ENCODE results near the gene LEP.
"Not testable (repeated sequence)": the region's sequence is repeated elsewhere in the genome, so short reads cannot be mapped to it uniquely, and the experiment has no call there.

Gene LEP

GRCh38 chr7:128210590-128211570 lies 30.2 kb upstream of the LEP start:
- no peak for DNase-seq (ENCODE audit: low read depth)

- DNase-seq (ENCODE audit: low read depth): no peak
These were observed 29.5 kb upstream of the LEP start for GRCh38 chr7:128211626-128212025.

GRCh38 chr7:128214463-128214862 lies 26.6 kb upstream of the LEP start:
- no peak for DNase-seq (ENCODE audit: low read depth)

GRCh38 chr7:128215281-128215680 lies 25.8 kb upstream of the LEP start:
- peak; percentile 93 for DNase-seq (ENCODE audit: low read depth)

- peak; percentile 89 for DNase-seq (ENCODE audit: low read depth)
These were observed 25.3 kb upstream of the LEP start for GRCh38 chr7:128215739-128216138.

GRCh38 chr7:128217030-128217805 lies 23.9 kb upstream of the LEP start:
- DNase-seq (ENCODE audit: low read depth): peak; percentile 89

- DNase-seq (ENCODE audit: low read depth): no peak
These were observed 23.0 kb upstream of the LEP start for GRCh38 chr7:128217967-128218652.

- no peak for DNase-seq (ENCODE audit: low read depth)
These were observed 21.4 kb upstream of the LEP start for GRCh38 chr7:128219636-128220035.

GRCh38 chr7:128221929-128222403 lies 19.1 kb upstream of the LEP start:
- peak; percentile 85 for DNase-seq (ENCODE audit: low read depth)

GRCh38 chr7:128226132-128226980 lies 14.7 kb upstream of the LEP start:
- no peak for DNase-seq (ENCODE audit: low read depth)

- DNase-seq (ENCODE audit: low read depth): no peak
These were observed 13.8 kb upstream of the LEP start for GRCh38 chr7:128227271-128227670.

- no peak for DNase-seq (ENCODE audit: low read depth)
These were observed 10.1 kb upstream of the LEP start for GRCh38 chr7:128231021-128231420.

GRCh38 chr7:128231677-128232076 lies 9.4 kb upstream of the LEP start:
- no peak for DNase-seq (ENCODE audit: low read depth)

GRCh38 chr7:128233471-128233870 lies 7.6 kb upstream of the LEP start:
- DNase-seq (ENCODE audit: low read depth): no peak

GRCh38 chr7:128234476-128235026 lies 6.5 kb upstream of the LEP start:
- no peak for DNase-seq (ENCODE audit: low read depth)

GRCh38 chr7:128235471-128235870 lies 5.6 kb upstream of the LEP start:
- no peak for DNase-seq (ENCODE audit: low read depth)

GRCh38 chr7:128236924-128237586 lies 4.0 kb upstream of the LEP start:
- peak; percentile 90 for DNase-seq (ENCODE audit: low read depth)

GRCh38 chr7:128239146-128239545 lies 1.9 kb upstream of the LEP start:
- not testable (repeated sequence) for DNase-seq (ENCODE audit: low read depth)

GRCh38 chr7:128242661-128243060 lies 1.6 kb downstream of the LEP start:
- DNase-seq (ENCODE audit: low read depth): no peak

GRCh38 chr7:128243273-128243672 lies 2.2 kb downstream of the LEP start:
- DNase-seq (ENCODE audit: low read depth): no peak
